Fibroblast of mammary gland (primary cell): ENCODE results near the gene FADS3.

ENCODE experiments used
- DNase-seq: peaks from one replicate; pipeline ENCODE4 v3.0.0-alpha.2; 2010; ENCODE audit warnings: low read depth
- H3K4me3 ChIP-seq: 2 replicates; pipeline ENCODE4 v1.5.1; 2011; ENCODE audit warnings: low read depth, mild to moderate bottlenecking, low read length, moderate library complexity; ENCODE audit not compliant: control insufficient read depth
- CTCF ChIP-seq: conservative IDR thresholded peaks from 2 replicates; pipeline ENCODE4 v1.5.1; 2011; ENCODE audit warnings: low read depth, low read length, inconsistent platforms; ENCODE audit not compliant: control insufficient read depth, insufficient read depth

Gene FADS3

GRCh38 chr11:61919705-61920631 lies 28.6 kb upstream of the FADS3 start:
- TF ChIP-seq CTCF, result no peak
- no peak for DNase-seq
- no peak overlapping the region for H3K4me3 ChIP-seq

- no peak overlapping the region for H3K4me3 ChIP-seq
- no peak for TF ChIP-seq CTCF
- DNase-seq, result peak; percentile 37
Measured at GRCh38 chr11:61918938-61919704, 27.8 kb upstream of the FADS3 start.

- no peak for TF ChIP-seq CTCF
- DNase-seq, result no peak
- H3K4me3 ChIP-seq, result no peak overlapping the region
Measured at GRCh38 chr11:61918251-61918937, 27.0 kb upstream of the FADS3 start.

- no peak for TF ChIP-seq CTCF
- DNase-seq, result peak; percentile 27
- H3K4me3 ChIP-seq, result peak within 1 kb of the TSS; percentile 52
Measured at GRCh38 chr11:61917334-61918109, 26.2 kb upstream of the FADS3 start, which contains the start of gene RAB3IL1. Gene RAB3IL1 (minus strand): TSS chr11:61917566. CDS start chr11:61917367, 199 bp downstream.

GRCh38 chr11:61916737-61917333 lies 25.5 kb upstream of the FADS3 start:
- peak overlapping the region; percentile 51 for H3K4me3 ChIP-seq
- DNase-seq, result no peak

More at GRCh38 chr11:61916737-61917333, 25.5 kb upstream of the FADS3 start:
- no peak for TF ChIP-seq CTCF
